H9 (cell line): ENCODE results near the gene PPP2R1A. TPM values are rescaled to one million over a fixed set of nuclear protein-coding genes. Genes with fewer than 3 reads are reported as not detected.

Experiments
- DNase-seq: peaks from one replicate; pipeline ENCODE4 v3.0.0-alpha.2; 2017
- H2AFZ ChIP-seq: one replicate; pipeline ENCODE4 v1.6.1; 2013; ENCODE audit warnings: mild to moderate bottlenecking, low read length, control low read depth, moderate library complexity
- H2AK5ac ChIP-seq: 2 replicates; pipeline ENCODE4 v1.6.1; 2013; ENCODE audit warnings: low read length, control low read depth, mixed read lengths; ENCODE audit not compliant: insufficient read length
- H2BK120ac ChIP-seq: one replicate; pipeline ENCODE4 v1.6.1; 2013; ENCODE audit warnings: low read depth, mild to moderate bottlenecking, low read length, control low read depth, inconsistent platforms; ENCODE audit not compliant: poor library complexity, severe bottlenecking
- H2BK12ac ChIP-seq: 2 replicates; pipeline ENCODE4 v1.6.1; 2013; ENCODE audit warnings: low read length, control low read depth, mixed read lengths, low read depth; ENCODE audit not compliant: insufficient read length
- H2BK15ac ChIP-seq: 2 replicates; pipeline ENCODE4 v1.6.1; 2013; ENCODE audit warnings: low read depth, low read length, control low read depth
- H2BK20ac ChIP-seq: one replicate; pipeline ENCODE4 v1.6.1; 2013; ENCODE audit warnings: low read depth, mild to moderate bottlenecking, low read length, control low read depth, inconsistent platforms; ENCODE audit not compliant: poor library complexity, severe bottlenecking
- H2BK5ac ChIP-seq: 2 replicates; pipeline ENCODE4 v1.6.1; 2013; ENCODE audit warnings: low read length, control low read depth, mixed read lengths; ENCODE audit not compliant: insufficient read length
- H3K14ac ChIP-seq: 2 replicates; pipeline ENCODE4 v1.6.1; 2013; ENCODE audit warnings: low read length, control low read depth; ENCODE audit not compliant: insufficient read depth
- H3K18ac ChIP-seq: 2 replicates; pipeline ENCODE4 v1.6.1; 2013; ENCODE audit warnings: low read depth, mild to moderate bottlenecking, mixed read lengths, low read length, control low read depth; ENCODE audit not compliant: insufficient read length
- H3K23ac ChIP-seq: 2 replicates; pipeline ENCODE4 v1.6.1; 2013; ENCODE audit warnings: low read length, control low read depth, mixed read lengths, low read depth; ENCODE audit not compliant: insufficient read length
- H3K23me2 ChIP-seq: 2 replicates; pipeline ENCODE4 v1.6.1; 2013; ENCODE audit warnings: low read depth, mild to moderate bottlenecking, mixed read lengths, low read length, control low read depth; ENCODE audit not compliant: insufficient read length, poor library complexity, severe bottlenecking
- H3K27ac ChIP-seq: 2 replicates; pipeline ENCODE4 v1.5.1; 2013; ENCODE audit warnings: low read length, control low read depth, mixed read lengths, low read depth; ENCODE audit not compliant: insufficient read length
- H3K27me3 ChIP-seq: 2 replicates; pipeline ENCODE4 v1.6.1; 2013; ENCODE audit warnings: low read length, control low read depth, inconsistent platforms; ENCODE audit not compliant: insufficient read depth
- H3K4ac ChIP-seq: 2 replicates; pipeline ENCODE4 v1.6.1; 2013; ENCODE audit warnings: low read depth, mild to moderate bottlenecking, control low read depth, inconsistent platforms, low read length, moderate library complexity
- H3K4me1 ChIP-seq: 2 replicates; pipeline ENCODE4 v1.6.1; 2013; ENCODE audit warnings: low read length, control low read depth, inconsistent platforms; ENCODE audit not compliant: insufficient read depth
- H3K4me2 ChIP-seq: 2 replicates; pipeline ENCODE4 v1.6.1; 2013; ENCODE audit warnings: low read length, control low read depth, mixed read lengths; ENCODE audit not compliant: insufficient read length, insufficient read depth
- H3K56ac ChIP-seq: 2 replicates; pipeline ENCODE4 v1.6.1; 2013; ENCODE audit warnings: low read depth, mild to moderate bottlenecking, mixed read lengths, low read length, control low read depth; ENCODE audit not compliant: insufficient read length
- H3K79me1 ChIP-seq: 2 replicates; pipeline ENCODE4 v1.6.1; 2013; ENCODE audit warnings: low read depth, mild to moderate bottlenecking, moderate library complexity, low read length, control low read depth, inconsistent platforms; ENCODE audit not compliant: insufficient read depth, poor library complexity, severe bottlenecking
- H3K79me2 ChIP-seq: 2 replicates; pipeline ENCODE4 v1.6.1; 2013; ENCODE audit warnings: low read length, control low read depth, inconsistent platforms; ENCODE audit not compliant: insufficient read depth
- H3K9ac ChIP-seq: 2 replicates; pipeline ENCODE4 v1.6.1; 2013; ENCODE audit warnings: low read length, control low read depth, mixed read lengths; ENCODE audit not compliant: insufficient read length; ENCODE audit errors: extremely low read depth
- H3K9me3 ChIP-seq: one replicate; pipeline ENCODE4 v1.6.1; 2013; ENCODE audit warnings: low read depth, low read length, inconsistent platforms; ENCODE audit not compliant: control insufficient read depth
- H3T11ph ChIP-seq: one replicate; pipeline ENCODE4 v1.6.1; 2013; ENCODE audit warnings: mild to moderate bottlenecking, low read length, control low read depth, inconsistent platforms
- H4K20me1 ChIP-seq: one replicate; pipeline ENCODE4 v1.6.1; 2013; ENCODE audit not compliant: control insufficient read depth, insufficient read length, insufficient read depth
- H4K5ac ChIP-seq: 2 replicates; pipeline ENCODE4 v1.6.1; 2013; ENCODE audit warnings: low read depth, mild to moderate bottlenecking, mixed read lengths, low read length, control low read depth; ENCODE audit not compliant: insufficient read length
- H4K8ac ChIP-seq: replicated peaks from 2 replicates; pipeline ENCODE4 v1.6.1; 2013; ENCODE audit warnings: low read length, control low read depth, mixed read lengths, low read depth; ENCODE audit not compliant: insufficient read length
- H4K91ac ChIP-seq: 2 replicates; pipeline ENCODE4 v1.6.1; 2013; ENCODE audit warnings: low read depth, mild to moderate bottlenecking, moderate library complexity, mixed read lengths, low read length, control low read depth; ENCODE audit not compliant: insufficient read length
- H3K27ac Mint-ChIP-seq, 3 experiments: 2 replicates in 2 of 3; 3 replicates in 1 of 3; pipeline ENCODE4 v1.8.0; 2020 to 2021; ENCODE audit warnings: mixed read lengths in 3 of 3, mild to moderate bottlenecking in 1 of 3, moderate library complexity in 1 of 3
- H3K27me3 Mint-ChIP-seq: 2 replicates; pipeline ENCODE4 v1.8.0; 2021; ENCODE audit warnings: low read depth, mild to moderate bottlenecking, moderate library complexity, mixed read lengths
- H3K36me3 Mint-ChIP-seq, 3 experiments: 2 replicates in 2 of 3; 3 replicates in 1 of 3; pipeline ENCODE4 v1.8.0; 2020 to 2021; ENCODE audit warnings: low read depth in 3 of 3, mixed read lengths in 3 of 3; ENCODE audit not compliant: insufficient read depth in 1 of 3
- H3K4me1 Mint-ChIP-seq, 2 experiments: 2 replicates each; pipeline ENCODE4 v1.8.0; 2020; ENCODE audit warnings: mixed read lengths in 2 of 2
- H3K4me3 Mint-ChIP-seq, 2 experiments: 2 replicates in 1 of 2; 3 replicates in 1 of 2; pipeline ENCODE4 v1.8.0; 2020 to 2021; ENCODE audit warnings: mild to moderate bottlenecking in 2 of 2, mixed read lengths in 2 of 2, moderate library complexity in 1 of 2
- H3K9me3 Mint-ChIP-seq, 2 experiments: 2 replicates in 1 of 2; 3 replicates in 1 of 2; pipeline ENCODE4 v1.8.0; 2020; ENCODE audit warnings: mild to moderate bottlenecking in 2 of 2, mixed read lengths in 2 of 2, moderate library complexity in 1 of 2
- CTCF ChIP-seq: fragments of 200-600 bp; sonication (generic); conservative IDR thresholded peaks from 3 replicates; pipeline ENCODE4 v1.8.0; 2021; ENCODE audit warnings: antibody characterized with exemption, mild to moderate bottlenecking
- WGBS: extraction: QIAGEN DNeasy Blood & Tissue Kit; methylation state at CpG from one replicate; pipeline ENCODE4 v1.1.7; 2013; ENCODE audit warnings: missing lambda C conversion rate, low lambda C conversion rate, mixed read lengths; ENCODE audit not compliant: insufficient read length; ENCODE audit errors: extremely low coverage; 5-methylcytosine and 5-hydroxymethylcytosine counted together
- total RNA-seq: library from RNA; stranded (reverse); gene quantifications from 2 replicates; pipeline ENCODE4 v1.2.1, GENCODE V29; 2021

PPP2R1A gene
- total RNA-seq, 1 experiment from 2014 or later, result 432 TPM

- Mint-ChIP-seq H3K9me3 (no peaks in the 10 kb centered on the region), H3K4me1 (no peaks in the 10 kb centered on the region), H3K4me3 (no peak overlapping the region), H3K27ac (no peak overlapping the region), H3K36me3 (peaks cover 79 to 95% (median 91%) of the 10 kb centered on the region in 3 experiments), H3K27me3 (no peaks in the 10 kb centered on the region)
- H2AFZ ChIP-seq, result no peak overlapping the region
- H2BK20ac ChIP-seq, result no peak overlapping the region
- H3K4ac ChIP-seq, result no peak overlapping the region
- no peaks in the 10 kb centered on the region for H3K23me2 ChIP-seq
- H4K5ac ChIP-seq, result no peak overlapping the region
- H3K27me3 ChIP-seq, result no peaks in the 10 kb centered on the region
- no peaks in the 10 kb centered on the region for H3K79me2 ChIP-seq
- H3K9me3 ChIP-seq, result no peaks in the 10 kb centered on the region
- no peak overlapping the region for H3T11ph ChIP-seq
- no peak overlapping the region for H4K91ac ChIP-seq
- no peak overlapping the region for H2BK12ac ChIP-seq
- no peak for TF ChIP-seq CTCF
- no peaks in the 10 kb centered on the region for H4K20me1 ChIP-seq
- H2AK5ac ChIP-seq, result no peak overlapping the region
- no peak overlapping the region for H3K9ac ChIP-seq
- no peak overlapping the region for H3K23ac ChIP-seq
- H3K18ac ChIP-seq, result no peak overlapping the region
- H3K27ac ChIP-seq, result no peak overlapping the region
- no peaks in the 10 kb centered on the region for H3K4me1 ChIP-seq
- H3K14ac ChIP-seq, result no peak overlapping the region
- H3K56ac ChIP-seq, result no peak overlapping the region
- no peak for DNase-seq
- H2BK15ac ChIP-seq, result no peak overlapping the region
- H3K79me1 ChIP-seq, result no peaks in the 10 kb centered on the region
- WGBS, result no CpG with 5 or more reads among the region's 5 CpGs
- no peak overlapping the region for H4K8ac ChIP-seq
- no peak overlapping the region for H2BK120ac ChIP-seq
- no peak overlapping the region for H3K4me2 ChIP-seq
- H2BK5ac ChIP-seq, result no peak overlapping the region
These were observed 34.4 kb downstream of the PPP2R1A start for GRCh38 chr19:52224211-52224610.
